HepG2 (cell line): Measurements from ENCODE around the gene DST. TPM values are rescaled to one million over a fixed set of nuclear protein-coding genes. Genes with fewer than 3 reads are reported as not detected.

Experiments used
- MXI1 ChIP-seq: IDR thresholded peaks from 3 replicates; pipeline ENCODE4 v1.6.1; 2012; ENCODE audit warnings: low read depth, low read length, inconsistent platforms, borderline replicate concordance
- STAG1 ChIP-seq: sonication (generic); formaldehyde crosslinking; IDR thresholded peaks from 2 replicates; pipeline ENCODE4 v1.4.0; 2020; ENCODE audit warnings: missing genetic modification reagents
- TCF7L2 ChIP-seq: IDR thresholded peaks from 2 replicates; pipeline ENCODE4 v1.6.1; 2011; ENCODE audit warnings: mild to moderate bottlenecking, low read depth, low read length, moderate library complexity
- TGIF2 ChIP-seq: IDR thresholded peaks from 2 replicates; pipeline ENCODE4 v1.6.1; 2016; ENCODE audit warnings: control low read depth, missing compliant biosample characterization
- ZNF207 ChIP-seq: fragments of 450-650 bp; IDR thresholded peaks from 2 replicates; pipeline ENCODE4 v1.6.1; 2016; ENCODE audit warnings: antibody characterized with exemption, borderline replicate concordance
- polyA plus RNA-seq, 8 experiments: library from polyadenylated mRNA; depleted of rRNA in 3 of 8; stranded (reverse) in 7 of 8; unstranded in 1 of 8; fragments of >200 nt; fragmentation: Illumina TruSeq in 4 of 8; extraction: Trizol in 4 of 8; gene quantifications; 2 replicates each; pipeline versions ENCODE4 v1.2.1 to v1.2.3, GENCODE V29; 2011 to 2016; ENCODE audit warnings: low read depth in 4 of 8, missing spikeins in 1 of 8, mixed read lengths in 1 of 8; ENCODE audit not compliant: insufficient read depth in 1 of 8
- total RNA-seq, 5 experiments: library from RNA; depleted of rRNA; stranded (reverse); fragments of >200 nt; fragmentation: Illumina TruSeq; extraction: Trizol; gene quantifications; 2 replicates each; pipeline ENCODE4 v1.2.3, GENCODE V29; 2016; ENCODE audit warnings: low read depth in 1 of 5
- TF ChIP-seq, protein P1 (sequence below), 2 experiments: fragments of 450-650 bp in 1 of 2; sonication (generic) in 1 of 2; formaldehyde crosslinking in 1 of 2; IDR thresholded peaks; 2 replicates each; pipeline versions ENCODE4 v1.6.1 to v1.8.0; 2016 to 2022; ENCODE audit warnings: antibody characterized with exemption in 1 of 2, mild to moderate bottlenecking in 1 of 2, missing genetic modification reagents in 1 of 2

Gene DST
- total and polyA plus RNA-seq, 2 of the 13 experiments (the other 11 are each of a cell fraction or from before 2014, with no cell fraction given), result 64.4 to 89.0 TPM

DNA sequence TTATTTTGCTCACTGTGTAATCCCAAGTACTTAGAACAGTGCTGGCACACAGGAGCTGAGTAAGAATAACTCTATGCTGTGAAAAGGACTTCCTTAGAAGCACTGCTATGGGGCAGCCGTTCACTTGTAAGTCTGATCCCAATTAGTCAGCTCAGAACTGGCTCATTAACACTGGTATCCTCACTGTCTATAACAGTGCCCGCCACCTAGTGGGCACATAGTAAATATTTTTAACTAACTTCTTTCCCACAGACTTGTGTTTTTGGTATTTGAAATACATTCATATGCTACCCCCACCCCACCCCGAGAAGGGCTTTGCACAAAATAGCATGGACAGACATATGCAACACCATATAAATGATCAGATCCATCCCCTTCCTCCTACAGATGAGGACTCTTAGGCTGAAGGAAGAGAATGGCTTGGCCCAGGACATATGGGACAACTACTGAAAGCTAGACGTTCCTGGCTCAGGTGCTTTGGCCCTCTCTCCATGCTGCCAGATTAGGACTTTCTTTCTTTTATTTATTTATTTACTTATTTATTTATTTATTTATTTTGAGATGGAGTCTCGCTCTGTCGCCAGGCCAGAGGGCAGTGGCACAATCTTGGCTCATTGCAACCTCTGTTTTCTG lies 47.1 kb downstream of the DST start (continued):
- TF ChIP-seq, protein P1, sequence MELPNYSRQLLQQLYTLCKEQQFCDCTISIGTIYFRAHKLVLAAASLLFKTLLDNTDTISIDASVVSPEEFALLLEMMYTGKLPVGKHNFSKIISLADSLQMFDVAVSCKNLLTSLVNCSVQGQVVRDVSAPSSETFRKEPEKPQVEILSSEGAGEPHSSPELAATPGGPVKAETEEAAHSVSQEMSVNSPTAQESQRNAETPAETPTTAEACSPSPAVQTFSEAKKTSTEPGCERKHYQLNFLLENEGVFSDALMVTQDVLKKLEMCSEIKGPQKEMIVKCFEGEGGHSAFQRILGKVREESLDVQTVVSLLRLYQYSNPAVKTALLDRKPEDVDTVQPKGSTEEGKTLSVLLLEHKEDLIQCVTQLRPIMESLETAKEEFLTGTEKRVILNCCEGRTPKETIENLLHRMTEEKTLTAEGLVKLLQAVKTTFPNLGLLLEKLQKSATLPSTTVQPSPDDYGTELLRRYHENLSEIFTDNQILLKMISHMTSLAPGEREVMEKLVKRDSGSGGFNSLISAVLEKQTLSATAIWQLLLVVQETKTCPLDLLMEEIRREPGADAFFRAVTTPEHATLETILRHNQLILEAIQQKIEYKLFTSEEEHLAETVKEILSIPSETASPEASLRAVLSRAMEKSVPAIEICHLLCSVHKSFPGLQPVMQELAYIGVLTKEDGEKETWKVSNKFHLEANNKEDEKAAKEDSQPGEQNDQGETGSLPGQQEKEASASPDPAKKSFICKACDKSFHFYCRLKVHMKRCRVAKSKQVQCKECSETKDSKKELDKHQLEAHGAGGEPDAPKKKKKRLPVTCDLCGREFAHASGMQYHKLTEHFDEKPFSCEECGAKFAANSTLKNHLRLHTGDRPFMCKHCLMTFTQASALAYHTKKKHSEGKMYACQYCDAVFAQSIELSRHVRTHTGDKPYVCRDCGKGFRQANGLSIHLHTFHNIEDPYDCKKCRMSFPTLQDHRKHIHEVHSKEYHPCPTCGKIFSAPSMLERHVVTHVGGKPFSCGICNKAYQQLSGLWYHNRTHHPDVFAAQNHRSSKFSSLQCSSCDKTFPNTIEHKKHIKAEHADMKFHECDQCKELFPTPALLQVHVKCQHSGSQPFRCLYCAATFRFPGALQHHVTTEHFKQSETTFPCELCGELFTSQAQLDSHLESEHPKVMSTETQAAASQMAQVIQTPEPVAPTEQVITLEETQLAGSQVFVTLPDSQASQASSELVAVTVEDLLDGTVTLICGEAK (IDR thresholded peaks at IDR 0.05), result no peak
- TF ChIP-seq, protein P1 (CRISPR knock-in tag; IDR thresholded peaks at IDR 0.05), result no peak
- no peak for TF ChIP-seq TGIF2 (CRISPR knock-in tag)
- TF ChIP-seq STAG1 (CRISPR knock-in tag), result peak; percentile 65
- TF ChIP-seq MXI1, result no peak
- no peak for TF ChIP-seq TCF7L2
- TF ChIP-seq ZNF207, result no peak
